ENCODE results near the gene CBX3.
A peak's percentile ranks its signal among the peaks of the same experiment; 100 is the strongest.
"Not testable (repeated sequence)": the region's sequence is repeated elsewhere in the genome, so short reads cannot be mapped to it uniquely, and the experiment has no call there.

Gene CBX3

GRCh38 chr7:26201247-26202018 is at the start of gene CBX3:
Gene CBX3 (plus strand): TSS chr7:26201745. CDS start chr7:26202999, 1,254 bp downstream.
- peak; percentile 79 for DNase-seq (ENCODE audit: low read depth)

- peak; percentile 73 for DNase-seq (ENCODE audit: low read depth)
Measured at GRCh38 chr7:26151953-26152781, 49.4 kb upstream of the CBX3 start, which contains the start of gene NFE2L3. Gene NFE2L3 (plus strand): TSS chr7:26152198. CDS start chr7:26152499, 301 bp downstream.

- DNase-seq (ENCODE audit: low read depth), result not testable (repeated sequence)
Measured at GRCh38 chr7:26152782-26153240, 48.7 kb upstream of the CBX3 start.

DNA sequence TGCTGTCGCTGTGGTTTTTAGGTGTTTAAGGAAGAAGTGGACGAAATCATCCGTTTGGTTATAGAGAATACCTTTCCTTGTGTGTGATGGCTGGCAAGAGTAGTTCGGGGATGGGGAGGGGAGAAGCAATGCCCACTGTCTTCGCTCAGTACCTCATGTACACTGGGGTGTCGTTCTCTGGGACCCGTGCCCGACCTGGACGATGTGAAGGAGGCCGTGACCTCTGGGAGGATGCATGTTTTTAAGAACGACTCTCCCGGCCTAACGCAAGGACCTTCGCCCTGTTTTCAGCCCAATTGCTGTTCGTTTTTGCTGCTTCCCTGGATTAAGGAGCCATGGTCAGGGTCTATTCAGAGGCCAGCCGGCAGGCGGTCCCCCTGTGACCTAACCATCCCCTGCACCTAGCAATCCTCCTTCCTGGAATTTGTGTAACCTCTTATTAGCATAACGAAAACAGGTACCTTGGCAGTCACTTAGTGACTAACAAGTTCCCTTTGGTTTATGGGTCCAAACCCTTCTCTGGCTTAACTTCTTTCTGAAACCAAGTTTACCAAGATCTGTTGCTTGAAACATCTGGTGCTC is 48.2 kb upstream of the CBX3 start:
- no peak for DNase-seq (ENCODE audit: low read depth)

DNA sequence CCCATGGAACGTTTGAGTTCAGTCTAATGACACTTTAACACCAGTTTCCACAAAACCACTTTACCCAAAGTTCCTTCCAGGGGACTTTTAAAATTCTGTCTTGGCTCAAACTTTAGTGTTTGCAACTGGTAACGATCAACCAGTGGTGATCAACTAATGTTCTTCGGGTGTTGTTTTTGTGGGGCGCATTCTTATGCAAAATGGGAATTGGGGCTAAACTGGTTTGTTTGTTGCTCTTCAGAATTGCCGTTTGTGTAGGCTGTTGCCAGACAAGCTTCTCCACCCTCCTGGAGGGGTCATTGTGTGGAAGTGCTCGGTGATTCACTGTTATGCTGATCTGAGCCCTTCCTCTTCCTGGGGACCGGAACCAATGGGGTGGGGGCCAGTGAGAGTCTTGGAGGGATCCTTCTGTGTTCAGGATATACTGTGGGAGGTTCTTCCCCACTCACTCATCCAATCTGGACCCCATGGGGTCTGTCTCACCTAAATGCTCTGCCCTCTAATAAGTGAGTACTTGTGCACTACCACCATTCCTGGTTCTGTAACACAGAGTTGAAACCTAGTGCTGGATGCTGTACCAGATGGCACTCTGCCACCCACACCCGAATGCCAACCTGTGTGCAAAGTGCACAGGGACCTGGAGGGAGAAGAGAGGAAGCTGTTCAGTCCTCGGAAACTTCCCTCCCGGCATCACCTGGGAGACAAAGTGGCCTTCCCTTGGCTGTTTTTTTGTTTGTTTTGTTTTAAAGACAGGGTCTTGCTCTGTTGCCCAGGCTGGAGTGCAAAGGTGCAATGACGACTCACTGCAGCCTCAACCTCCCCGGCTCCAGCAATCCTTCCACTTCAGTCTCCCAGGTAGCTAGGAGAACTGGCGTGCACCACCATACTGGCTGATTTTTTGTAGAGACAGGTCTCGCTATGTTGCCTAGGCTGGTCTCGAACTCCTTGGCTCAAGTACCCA is 47.4 kb upstream of the CBX3 start:
- no peak for DNase-seq (ENCODE audit: low read depth)

GRCh38 chr7:26155531-26156375 is 45.8 kb upstream of the CBX3 start:
- no peak for DNase-seq (ENCODE audit: low read depth)

DNA sequence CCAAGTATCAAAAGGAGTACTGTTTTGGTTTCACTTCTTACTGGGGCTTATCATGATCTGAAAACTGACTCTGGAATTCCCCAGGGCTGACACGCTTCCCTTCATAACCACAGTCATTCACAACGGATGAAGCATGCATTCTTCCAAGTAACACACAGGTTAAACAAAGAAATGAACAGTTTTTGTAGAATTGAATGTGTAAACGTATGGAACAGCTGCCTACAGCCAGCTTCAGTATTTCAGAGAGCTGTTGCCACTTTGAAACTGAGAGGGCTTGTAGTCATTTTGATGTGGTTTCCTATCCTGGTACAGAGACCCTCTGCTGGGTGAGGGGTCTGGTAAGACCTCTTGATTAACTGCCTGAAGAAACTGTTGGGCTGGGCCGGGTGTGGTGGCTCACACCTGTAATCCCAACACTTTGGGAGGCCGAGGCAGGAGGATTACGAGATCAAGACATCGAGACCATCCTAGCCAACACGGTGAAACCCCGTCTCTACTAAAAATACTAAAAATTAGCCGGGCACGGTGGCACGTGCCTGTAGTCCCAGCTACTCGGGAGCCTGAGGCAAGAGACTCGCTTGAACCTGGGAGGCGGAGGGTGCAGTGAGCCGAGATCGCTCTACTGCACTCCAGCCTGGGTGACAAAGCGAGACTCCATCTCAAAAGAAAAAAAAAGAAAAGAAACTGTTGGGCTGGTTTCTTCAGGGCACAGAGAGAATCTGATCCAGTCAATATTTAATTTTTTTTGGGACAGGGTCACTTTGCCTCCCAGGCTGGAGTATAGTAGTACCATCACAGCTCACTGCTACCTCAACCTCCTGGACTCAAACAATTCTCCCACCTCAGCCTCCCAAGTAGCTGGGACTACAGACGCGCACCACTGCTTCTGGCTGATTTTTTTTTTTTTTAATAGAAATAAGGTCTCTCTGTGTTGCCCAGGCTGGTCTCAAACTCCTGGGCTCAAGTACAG is 44.8 kb upstream of the CBX3 start:
- no peak for DNase-seq (ENCODE audit: low read depth)

DNA sequence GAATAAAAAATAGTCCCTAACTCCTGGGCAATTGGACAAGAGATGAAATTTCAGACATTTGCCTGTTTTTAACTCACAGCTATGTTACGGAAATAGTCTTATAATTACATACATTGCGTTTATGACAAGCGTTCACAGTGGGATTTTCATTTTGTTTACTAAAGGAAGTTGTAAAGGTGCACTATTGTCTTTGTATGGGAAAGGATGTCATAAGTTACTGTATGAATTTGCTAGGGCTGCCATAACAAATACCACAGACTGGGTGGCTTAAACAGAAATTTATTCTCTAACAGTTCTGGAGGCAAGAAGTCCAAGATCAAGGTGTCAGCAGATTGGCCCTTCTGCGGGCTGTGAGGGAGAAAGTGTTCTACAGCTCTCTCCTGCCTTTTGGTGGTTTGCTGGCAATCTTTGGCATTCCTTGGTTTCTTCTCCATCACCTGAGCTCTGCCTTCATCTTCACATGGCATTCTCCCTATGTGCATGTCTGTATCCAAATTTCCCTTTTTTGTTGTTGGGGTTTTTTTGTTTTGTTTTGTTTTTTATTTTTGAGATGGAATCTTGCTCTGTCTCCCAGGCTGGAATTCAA is 43.9 kb upstream of the CBX3 start:
- DNase-seq (ENCODE audit: low read depth), result no peak

DNA sequence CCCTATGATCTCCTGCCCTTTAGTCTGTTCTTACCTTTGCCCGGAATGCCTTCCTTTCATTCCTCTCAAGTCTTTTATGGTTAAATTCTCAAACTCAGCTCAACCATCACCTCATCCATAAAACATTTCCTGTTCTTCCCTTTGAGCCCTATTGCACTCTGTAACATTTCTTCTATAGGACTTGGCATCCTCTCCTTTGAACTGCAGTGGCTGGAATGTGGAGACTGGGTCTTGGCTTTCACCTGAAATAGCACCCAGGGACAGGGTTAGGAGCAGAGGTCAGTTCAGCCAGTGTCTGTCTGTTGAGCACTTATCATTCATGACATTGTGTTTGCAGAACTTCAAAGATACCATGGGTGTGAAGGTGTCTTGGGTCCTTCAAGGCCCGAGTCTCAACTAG is 42.3 kb upstream of the CBX3 start:
- no peak for DNase-seq (ENCODE audit: low read depth)

GRCh38 chr7:26160896-26161295 is 40.6 kb upstream of the CBX3 start:
- no peak for DNase-seq (ENCODE audit: low read depth)

GRCh38 chr7:26162431-26162830 is 39.1 kb upstream of the CBX3 start:
- DNase-seq (ENCODE audit: low read depth), result no peak

DNA sequence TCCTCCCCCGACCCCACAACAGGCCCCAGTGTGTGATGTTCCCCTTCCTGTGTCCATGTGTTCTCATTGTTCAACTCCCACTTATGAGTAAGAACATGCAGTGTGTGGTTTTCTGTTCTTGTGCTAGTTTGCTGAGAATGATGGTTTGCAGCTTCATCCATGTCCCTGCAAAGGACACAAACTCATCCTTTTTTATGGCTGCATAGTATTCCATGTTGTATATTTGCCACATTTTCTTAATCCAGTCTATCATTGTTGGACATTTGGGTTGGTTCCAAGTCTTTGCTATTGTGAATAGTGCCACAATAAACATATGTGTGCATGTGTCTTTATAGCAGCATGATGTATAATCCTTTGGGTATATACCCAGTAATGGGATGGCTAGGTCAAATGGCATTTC is 37.7 kb upstream of the CBX3 start:
- not testable (repeated sequence) for DNase-seq (ENCODE audit: low read depth)

DNA sequence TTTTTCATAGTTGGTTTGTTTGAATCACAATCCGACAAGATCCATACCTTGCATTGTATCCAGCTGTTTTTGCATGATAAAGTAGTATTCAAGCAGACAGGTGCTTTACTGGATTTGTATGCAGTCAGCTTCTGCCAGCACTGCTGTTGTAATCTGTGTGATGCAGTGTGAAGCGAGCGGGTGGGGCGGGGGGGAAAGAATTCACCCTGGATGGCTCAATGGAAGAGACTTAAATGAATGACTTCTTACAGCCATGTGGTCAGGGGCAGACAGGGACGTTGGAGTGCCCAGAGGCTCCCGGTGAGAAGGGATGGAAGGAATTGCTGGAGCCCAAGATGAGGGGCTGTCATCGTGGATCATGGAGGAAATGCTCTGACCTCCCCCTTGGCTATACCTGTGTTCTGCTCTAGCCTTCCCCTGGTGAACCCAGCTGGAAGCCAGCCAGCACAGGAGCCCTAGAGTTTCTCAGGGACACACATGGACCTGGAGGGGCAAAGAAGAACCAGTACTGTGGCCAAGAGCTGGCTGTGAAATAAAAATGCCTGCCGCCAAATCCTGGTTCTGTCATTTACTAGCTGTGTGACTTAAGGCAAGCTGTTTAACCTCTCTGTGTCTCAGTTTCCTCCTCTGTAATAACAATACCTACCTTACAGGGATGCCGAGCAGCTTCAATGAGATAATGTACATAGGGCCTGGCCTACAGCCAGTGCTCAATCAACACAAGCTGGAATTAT is 35.4 kb upstream of the CBX3 start:
- no peak for DNase-seq (ENCODE audit: low read depth)

DNA sequence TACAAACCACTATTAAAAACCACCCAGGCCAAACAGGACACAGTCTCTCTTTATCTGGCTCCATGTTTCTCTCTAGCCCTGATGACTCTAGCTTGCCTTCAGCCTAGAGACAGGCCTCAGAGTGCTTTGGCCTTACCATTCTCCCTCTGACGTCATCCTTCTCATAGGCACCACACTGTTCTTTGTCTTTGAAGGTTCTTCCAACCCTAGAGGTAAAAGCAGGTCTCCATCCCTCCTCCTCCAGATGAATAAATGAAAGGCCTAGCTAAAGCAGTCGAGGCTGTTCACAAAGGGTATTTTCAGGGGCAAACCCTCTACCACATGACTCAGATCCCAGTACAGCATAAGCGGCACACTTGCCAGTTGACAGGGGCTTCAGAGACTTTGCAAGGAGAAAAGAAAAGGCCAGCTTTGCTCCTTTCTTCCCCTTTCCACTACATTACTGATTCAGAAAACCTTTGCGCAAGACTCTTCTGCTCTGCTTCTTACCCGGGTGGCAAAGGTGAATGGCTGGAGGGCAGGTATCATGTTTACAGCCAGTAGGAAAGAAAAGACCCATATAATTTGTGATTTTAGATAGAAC is 34.8 kb upstream of the CBX3 start:
- DNase-seq (ENCODE audit: low read depth), result no peak

DNA sequence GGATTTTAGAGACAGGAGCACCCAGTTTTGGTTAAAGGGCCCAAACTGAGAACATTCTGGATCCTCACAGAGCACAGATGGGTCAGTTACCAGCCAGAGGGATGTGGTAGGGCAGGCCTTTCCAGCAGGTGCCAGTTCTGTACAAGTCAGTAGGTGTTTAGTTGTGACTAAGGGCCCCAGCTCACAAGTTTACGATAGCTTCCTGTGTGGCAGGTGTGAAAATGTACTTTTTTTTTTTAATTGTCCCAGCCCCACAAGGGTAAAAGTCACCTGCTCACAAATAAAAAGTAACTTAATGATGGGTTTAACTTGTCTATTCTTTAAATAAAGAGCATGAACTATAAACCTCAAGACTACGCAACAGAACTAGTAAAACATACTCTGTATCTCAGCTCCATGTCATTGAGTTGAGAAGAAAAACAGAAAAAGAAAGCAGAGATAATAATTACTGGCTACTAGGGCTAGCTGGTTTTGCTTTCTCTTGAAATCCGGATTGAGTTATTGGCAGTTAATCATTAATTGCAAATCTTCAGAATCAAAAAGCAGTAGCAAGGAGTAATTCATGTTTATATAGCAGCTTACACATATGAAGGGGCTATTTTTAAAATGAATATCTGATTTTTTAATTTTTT is 34.1 kb upstream of the CBX3 start:
- DNase-seq (ENCODE audit: low read depth), result no peak

GRCh38 chr7:26168458-26169023 is 33.0 kb upstream of the CBX3 start:
- no peak for DNase-seq (ENCODE audit: low read depth)

GRCh38 chr7:26169271-26169670 is 32.3 kb upstream of the CBX3 start:
- no peak for DNase-seq (ENCODE audit: low read depth)
